Activated B cell treated with CpG ODN at 0.5 μM for 24 hours (primary cell): ENCODE results near the gene TMEM217. TPM values are rescaled to one million over a fixed set of nuclear protein-coding genes. Genes with fewer than 3 reads are reported as not detected.

ENCODE experiments used
- ATAC-seq: fragments of 200-7000 bp; cut with Tn5 transposase; one replicate; pipeline ENCODE4 v1.10.0; 2021; ENCODE audit warnings: low read depth, mild to moderate bottlenecking, moderate library complexity
- CTCF ChIA-PET: fragments of 350-600 bp; sonication (Branson Sonifier 250); formaldehyde crosslinking; loops from one replicate; lab custom pipeline; 2021; ENCODE audit warnings: antibody characterized with exemption; lab: Charles Lee
- POLR2A ChIA-PET: fragments of 350-600 bp; sonication (Branson Sonifier 250); formaldehyde crosslinking; loops from one replicate; lab custom pipeline; 2021; ENCODE audit warnings: antibody characterized with exemption; lab: Charles Lee
- DNase-seq: peaks from one replicate; pipeline ENCODE4 v3.0.0; 2022
- H3K27ac Mint-ChIP-seq: one replicate; pipeline ENCODE4 v1.8.0; 2020; ENCODE audit warnings: mixed read lengths
- H3K27me3 Mint-ChIP-seq: one replicate; pipeline ENCODE4 v1.8.0; 2021; ENCODE audit warnings: mixed read lengths
- H3K36me3 Mint-ChIP-seq: one replicate; pipeline ENCODE4 v1.8.0; 2021; ENCODE audit warnings: low read depth, mixed read lengths
- H3K4me1 Mint-ChIP-seq: one replicate; pipeline ENCODE4 v1.8.0; 2021; ENCODE audit warnings: mixed read lengths
- H3K4me3 Mint-ChIP-seq: one replicate; pipeline ENCODE4 v1.8.0; 2020; ENCODE audit warnings: mild to moderate bottlenecking, mixed read lengths
- H3K9me3 Mint-ChIP-seq: one replicate; pipeline ENCODE4 v1.8.0; 2020; ENCODE audit warnings: mixed read lengths
- intact Hi-C: fragments of 100-400 bp; cut with micrococcal nuclease; formaldehyde crosslinking; loops from one replicate; pipeline ENCODE4 v1.15.1; 2024
- total RNA-seq: library from RNA; stranded (reverse); gene quantifications from 2 replicates; pipeline ENCODE4 v1.2.3, GENCODE V29; 2022
- TF ChIP-seq, protein P1 (sequence below): fragments of 200-600 bp; IDR thresholded peaks from one replicate; pipeline ENCODE4 v1.8.0; 2022; ENCODE audit warnings: antibody characterized with exemption, mild to moderate bottlenecking

TMEM217 gene
- total RNA-seq, 1 donor from 2014 or later: 1.0 TPM

DNA sequence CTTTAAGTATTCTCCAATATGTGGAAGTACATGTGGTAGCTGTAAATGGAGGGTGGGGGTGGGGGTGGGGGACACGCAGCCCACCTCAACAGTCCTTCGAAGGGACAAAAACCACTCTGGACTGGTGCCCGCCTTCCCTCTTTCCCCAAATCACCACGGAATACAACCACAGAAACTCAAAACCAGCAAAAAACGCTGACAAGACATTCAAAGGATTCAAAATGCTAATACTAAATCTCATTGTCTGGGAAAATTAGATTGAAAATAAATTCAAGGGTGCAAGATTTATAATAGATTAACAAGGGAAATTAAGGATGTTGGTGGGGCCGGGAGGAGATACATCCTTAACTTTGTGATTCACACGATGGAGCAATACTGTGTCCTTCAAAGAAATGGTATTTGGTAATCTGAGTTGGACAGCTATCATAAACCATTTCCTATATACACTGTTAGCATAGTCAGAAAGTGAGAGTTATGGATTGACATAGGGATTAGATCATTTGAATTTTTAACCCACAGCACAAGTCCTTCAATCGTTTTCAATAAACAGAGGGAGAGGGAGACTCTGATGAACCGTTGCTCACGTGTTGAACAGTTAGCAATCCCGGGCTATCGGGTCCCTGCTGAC lies 1.1 kb downstream of the TMEM217 start:
- Mint-ChIP-seq H3K9me3 (no peaks in the 10 kb centered on the region), H3K27ac (no peak overlapping the region), H3K4me1 (peaks cover 34% of the 10 kb centered on the region), H3K27me3 (no peaks in the 10 kb centered on the region), H3K36me3 (peaks cover 4% of the 10 kb centered on the region), H3K4me3 (peak overlapping the region; percentile 96)
- TF ChIP-seq, protein P1, sequence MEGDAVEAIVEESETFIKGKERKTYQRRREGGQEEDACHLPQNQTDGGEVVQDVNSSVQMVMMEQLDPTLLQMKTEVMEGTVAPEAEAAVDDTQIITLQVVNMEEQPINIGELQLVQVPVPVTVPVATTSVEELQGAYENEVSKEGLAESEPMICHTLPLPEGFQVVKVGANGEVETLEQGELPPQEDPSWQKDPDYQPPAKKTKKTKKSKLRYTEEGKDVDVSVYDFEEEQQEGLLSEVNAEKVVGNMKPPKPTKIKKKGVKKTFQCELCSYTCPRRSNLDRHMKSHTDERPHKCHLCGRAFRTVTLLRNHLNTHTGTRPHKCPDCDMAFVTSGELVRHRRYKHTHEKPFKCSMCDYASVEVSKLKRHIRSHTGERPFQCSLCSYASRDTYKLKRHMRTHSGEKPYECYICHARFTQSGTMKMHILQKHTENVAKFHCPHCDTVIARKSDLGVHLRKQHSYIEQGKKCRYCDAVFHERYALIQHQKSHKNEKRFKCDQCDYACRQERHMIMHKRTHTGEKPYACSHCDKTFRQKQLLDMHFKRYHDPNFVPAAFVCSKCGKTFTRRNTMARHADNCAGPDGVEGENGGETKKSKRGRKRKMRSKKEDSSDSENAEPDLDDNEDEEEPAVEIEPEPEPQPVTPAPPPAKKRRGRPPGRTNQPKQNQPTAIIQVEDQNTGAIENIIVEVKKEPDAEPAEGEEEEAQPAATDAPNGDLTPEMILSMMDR: no peak
- no peak for DNase-seq
- CTCF ChIA-PET: no interaction called here
- POLR2A ChIA-PET: interaction anchor here (0.5 to 1.8 kb wide), 10 partner anchors 9 to 1808 kb away, joined by 3 to 9 read pairs (median 4); partner anchors contain the start of genes CMTR1, PIM1 and PPIL1
- intact Hi-C loops: loop anchor here (2.0 to 5.0 kb wide), 2 partner anchors 34 to 175 kb away; partner anchors contain the start of gene CMTR1
- no peak for ATAC-seq

DNA sequence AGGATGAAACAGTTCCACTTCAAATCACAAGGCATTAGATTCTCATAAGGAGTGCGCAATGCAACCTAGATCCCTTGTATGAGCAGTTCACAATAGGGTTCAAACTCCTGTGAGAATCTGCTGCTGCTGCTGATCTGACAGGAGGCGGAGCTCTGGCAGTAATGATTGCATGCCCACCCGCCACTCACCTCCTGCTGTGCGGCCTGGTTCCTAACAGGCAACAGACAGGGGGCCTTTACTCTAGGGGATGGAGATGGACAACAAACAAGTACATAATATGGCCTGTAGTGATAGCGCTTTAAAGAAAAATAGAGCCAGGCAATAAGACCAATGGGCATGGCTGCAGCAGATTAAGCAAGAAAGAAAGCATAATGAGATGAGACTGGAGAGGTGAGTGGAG lies 3.1 kb downstream of the TMEM217 start:
- DNase-seq (no peak), ATAC-seq (no peak)
- Mint-ChIP-seq H3K27me3 (no peaks in the 10 kb centered on the region), H3K4me3 (no peak overlapping the region), H3K27ac (no peak overlapping the region), H3K9me3 (no peaks in the 10 kb centered on the region), H3K36me3 (peaks cover 4% of the 10 kb centered on the region), H3K4me1 (peaks cover 32% of the 10 kb centered on the region)
- CTCF ChIA-PET: no interaction called here
- TF ChIP-seq, protein P1: no peak
- intact Hi-C loops: loop anchor here (5.0 kb wide), 1 partner anchor 177 kb away; the partner anchor contains the start of gene CMTR1
- POLR2A ChIA-PET: no interaction called here

DNA sequence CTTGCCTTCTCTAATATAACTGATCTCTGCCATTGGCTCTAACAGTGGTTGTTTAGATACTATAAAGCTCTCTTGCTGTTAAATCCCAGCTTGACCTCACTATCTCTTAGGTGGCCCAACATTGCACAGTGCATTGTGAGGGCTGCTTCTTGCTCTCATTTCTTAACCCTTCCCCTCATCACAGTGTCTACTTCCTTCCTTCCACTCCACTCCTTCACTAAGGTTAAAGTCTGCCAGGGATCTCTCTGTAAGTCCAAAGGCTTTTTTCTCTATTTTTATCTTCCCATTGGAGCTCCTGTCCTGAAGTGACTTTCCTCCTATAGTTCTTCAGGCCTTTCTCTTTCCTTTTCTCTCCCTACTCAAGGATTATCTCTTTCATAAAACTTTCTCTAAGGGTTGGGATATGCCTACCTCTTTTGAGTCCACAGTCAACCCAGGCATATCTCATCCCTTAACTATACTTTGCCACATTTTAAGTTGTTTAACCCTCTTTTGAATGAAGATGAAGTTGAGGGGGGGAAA lies 4.4 kb downstream of the TMEM217 start:
- ChIA-PET POLR2A (no interaction called here), CTCF (no interaction called here)
- TF ChIP-seq, protein P1: no peak
- H3K27ac Mint-ChIP-seq: no peak overlapping the region
- H3K4me3 Mint-ChIP-seq: no peak overlapping the region
- no peaks in the 10 kb centered on the region for H3K9me3 Mint-ChIP-seq
- DNase-seq (no peak), ATAC-seq (no peak)
- H3K4me1 Mint-ChIP-seq: peaks cover 18% of the 10 kb centered on the region
- peaks cover 4% of the 10 kb centered on the region for H3K36me3 Mint-ChIP-seq
- H3K27me3 Mint-ChIP-seq: no peaks in the 10 kb centered on the region
- intact Hi-C loops: no loop called here

DNA sequence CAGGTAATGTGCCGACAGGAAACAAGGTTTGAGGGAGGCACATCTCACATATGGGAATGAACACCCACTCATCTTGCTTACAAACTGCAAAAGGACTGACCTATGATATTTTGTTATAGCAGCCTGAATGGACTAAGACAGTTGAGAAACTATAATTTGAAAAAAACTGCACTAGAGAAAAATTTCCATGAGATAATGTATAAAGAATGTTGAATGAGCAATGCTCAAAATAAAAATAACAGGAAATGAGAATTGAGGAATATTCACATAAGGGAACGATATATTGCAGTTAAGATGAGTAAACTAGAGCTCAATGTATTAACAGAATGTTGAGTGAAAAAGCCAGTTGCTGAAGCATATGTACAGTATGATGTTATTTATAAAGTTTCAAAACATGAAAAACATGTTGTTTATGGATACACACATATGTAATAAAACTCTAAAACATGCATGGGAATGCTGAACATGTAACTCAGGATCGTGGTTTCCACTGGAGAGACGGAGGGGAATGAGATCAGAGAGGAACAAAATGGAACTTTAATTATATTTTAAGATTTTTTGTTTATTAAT lies 6.6 kb downstream of the TMEM217 start:
- CTCF ChIA-PET: no interaction called here

More for the DNA sequence above, 6.6 kb downstream of the TMEM217 start:
- ATAC-seq (no peak), DNase-seq (no peak)
- H3K4me1 Mint-ChIP-seq: no peaks in the 10 kb centered on the region
- no peak overlapping the region for H3K27ac Mint-ChIP-seq
- POLR2A ChIA-PET: no interaction called here
- no peaks in the 10 kb centered on the region for H3K27me3 Mint-ChIP-seq
- no peaks in the 10 kb centered on the region for H3K9me3 Mint-ChIP-seq
- no peak overlapping the region for H3K4me3 Mint-ChIP-seq
- intact Hi-C loops: no loop called here
- TF ChIP-seq, protein P1: no peak
- no peaks in the 10 kb centered on the region for H3K36me3 Mint-ChIP-seq
